Mesothelial cell of epicardium (in vitro differentiated cells): Measurements from ENCODE around the gene GTF3C5. TPM values are rescaled to one million over a fixed set of nuclear protein-coding genes. Genes with fewer than 3 reads are reported as not detected.

Source experiments
- DNase-seq, 2 experiments: peaks; one replicate each; pipeline ENCODE4 v3.0.0; 2021; ENCODE audit warnings: low spot score in 2 of 2; ENCODE audit not compliant: unreplicated experiment in 2 of 2
- H3K27ac Mint-ChIP-seq: 2 replicates; pipeline ENCODE4 v1.8.0; 2021; ENCODE audit warnings: mixed read lengths
- H3K27me3 Mint-ChIP-seq: 2 replicates; pipeline ENCODE4 v1.8.0; 2021; ENCODE audit warnings: low read depth, mixed read lengths
- H3K36me3 Mint-ChIP-seq: 2 replicates; pipeline ENCODE4 v1.8.0; 2021; ENCODE audit warnings: mixed read lengths
- H3K4me1 Mint-ChIP-seq: 2 replicates; pipeline ENCODE4 v1.8.0; 2021; ENCODE audit warnings: mixed read lengths
- H3K4me3 Mint-ChIP-seq: 2 replicates; pipeline ENCODE4 v1.8.0; 2021; ENCODE audit warnings: mild to moderate bottlenecking, moderate library complexity, mixed read lengths
- H3K9me3 Mint-ChIP-seq: 2 replicates; pipeline ENCODE4 v1.8.0; 2021; ENCODE audit warnings: mixed read lengths
- total RNA-seq: library from RNA; stranded (reverse); gene quantifications from 3 replicates; pipeline ENCODE4 v1.2.1, GENCODE V29; 2021
- TF ChIP-seq, protein P1 (sequence below): fragments of 200-600 bp; sonication (generic); IDR thresholded peaks from one replicate; pipeline ENCODE4 v1.5.0; 2021; ENCODE audit warnings: antibody characterized with exemption; ENCODE audit not compliant: unreplicated experiment

The GTF3C5 gene
- total RNA-seq, 1 donor from 2014 or later: 80.0 TPM

DNA sequence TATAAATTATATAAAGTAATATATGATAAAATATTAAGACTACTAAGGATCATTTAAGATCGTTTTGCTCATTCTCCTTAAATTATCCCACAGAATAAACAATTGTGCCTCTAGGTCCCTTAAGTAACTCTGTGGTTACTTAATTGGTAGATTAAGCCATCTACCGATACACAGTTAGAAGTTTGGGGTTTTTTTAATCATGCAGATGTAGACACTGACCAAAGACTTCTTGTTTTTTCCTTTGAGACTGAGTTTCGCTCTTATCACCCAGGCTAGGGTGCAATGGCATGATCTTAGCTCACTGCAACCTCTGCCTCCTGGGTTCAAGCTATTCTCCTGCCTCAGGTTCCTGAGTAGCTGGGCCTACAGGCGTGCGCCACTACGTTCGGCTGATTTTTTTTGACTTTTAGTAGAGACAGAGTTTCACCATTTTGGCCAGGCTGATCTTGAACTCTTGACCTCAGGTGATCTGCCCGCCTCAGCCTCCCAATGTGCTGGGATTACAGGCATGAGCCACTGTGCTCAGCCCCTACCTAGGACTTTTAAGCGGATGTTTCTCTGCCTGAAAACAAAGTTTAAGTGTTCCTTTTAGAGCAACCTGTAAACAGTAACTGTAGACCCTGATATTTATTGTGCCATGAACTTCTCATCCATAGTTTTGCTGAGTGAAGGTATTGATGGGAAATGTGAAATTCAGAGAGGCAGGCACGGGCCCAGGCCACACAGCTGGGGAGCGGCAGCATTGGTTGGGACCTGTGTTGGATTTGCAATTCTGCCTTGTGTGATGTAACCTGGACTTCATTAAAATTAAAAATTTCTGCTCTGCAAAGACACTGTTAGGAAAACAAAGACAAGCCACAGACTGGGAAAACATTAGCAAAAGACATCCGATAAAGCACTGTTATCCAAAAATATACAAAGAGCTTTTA is 42.6 kb downstream of the GTF3C5 start:
- peaks cover 39% of the 10 kb centered on the region for H3K4me1 Mint-ChIP-seq
- no peak overlapping the region for H3K27ac Mint-ChIP-seq
- H3K27me3 Mint-ChIP-seq: no peaks in the 10 kb centered on the region
- DNase-seq: no peak
- H3K4me3 Mint-ChIP-seq: no peak overlapping the region
- no peaks in the 10 kb centered on the region for H3K9me3 Mint-ChIP-seq
- peaks cover 3% of the 10 kb centered on the region for H3K36me3 Mint-ChIP-seq
- TF ChIP-seq, protein P1, sequence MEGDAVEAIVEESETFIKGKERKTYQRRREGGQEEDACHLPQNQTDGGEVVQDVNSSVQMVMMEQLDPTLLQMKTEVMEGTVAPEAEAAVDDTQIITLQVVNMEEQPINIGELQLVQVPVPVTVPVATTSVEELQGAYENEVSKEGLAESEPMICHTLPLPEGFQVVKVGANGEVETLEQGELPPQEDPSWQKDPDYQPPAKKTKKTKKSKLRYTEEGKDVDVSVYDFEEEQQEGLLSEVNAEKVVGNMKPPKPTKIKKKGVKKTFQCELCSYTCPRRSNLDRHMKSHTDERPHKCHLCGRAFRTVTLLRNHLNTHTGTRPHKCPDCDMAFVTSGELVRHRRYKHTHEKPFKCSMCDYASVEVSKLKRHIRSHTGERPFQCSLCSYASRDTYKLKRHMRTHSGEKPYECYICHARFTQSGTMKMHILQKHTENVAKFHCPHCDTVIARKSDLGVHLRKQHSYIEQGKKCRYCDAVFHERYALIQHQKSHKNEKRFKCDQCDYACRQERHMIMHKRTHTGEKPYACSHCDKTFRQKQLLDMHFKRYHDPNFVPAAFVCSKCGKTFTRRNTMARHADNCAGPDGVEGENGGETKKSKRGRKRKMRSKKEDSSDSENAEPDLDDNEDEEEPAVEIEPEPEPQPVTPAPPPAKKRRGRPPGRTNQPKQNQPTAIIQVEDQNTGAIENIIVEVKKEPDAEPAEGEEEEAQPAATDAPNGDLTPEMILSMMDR: no peak

DNA sequence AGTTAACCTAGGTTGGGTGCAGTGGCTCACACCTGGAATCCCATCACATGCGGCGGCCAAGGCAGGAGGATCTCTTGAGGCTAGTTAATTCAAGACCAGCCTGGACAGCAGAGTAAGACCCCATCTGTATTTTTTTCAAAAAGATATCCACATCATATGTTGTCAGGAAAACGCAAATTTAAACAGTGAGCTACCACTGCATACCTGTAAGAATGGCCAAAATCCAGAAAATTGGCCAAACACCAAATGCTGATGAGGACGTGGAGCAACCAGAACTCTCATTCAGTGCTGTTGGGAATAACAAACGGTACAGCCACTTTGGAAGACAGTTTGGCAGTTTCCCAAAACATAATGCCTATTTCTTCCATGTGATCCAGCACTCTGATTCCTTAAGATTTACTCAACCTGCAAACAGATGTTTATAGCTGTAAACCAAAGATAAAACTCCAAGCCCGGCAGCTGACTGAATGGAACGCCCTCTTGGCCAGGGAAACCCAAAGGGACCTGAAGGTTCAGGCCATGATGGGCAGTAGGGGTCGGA is 43.4 kb downstream of the GTF3C5 start:
- Mint-ChIP-seq H3K4me3 (no peak overlapping the region), H3K36me3 (peaks cover 3% of the 10 kb centered on the region), H3K27ac (no peak overlapping the region), H3K4me1 (peaks cover 39% of the 10 kb centered on the region), H3K9me3 (no peaks in the 10 kb centered on the region), H3K27me3 (no peaks in the 10 kb centered on the region)
- no peak for DNase-seq
- TF ChIP-seq, protein P1: no peak

DNA sequence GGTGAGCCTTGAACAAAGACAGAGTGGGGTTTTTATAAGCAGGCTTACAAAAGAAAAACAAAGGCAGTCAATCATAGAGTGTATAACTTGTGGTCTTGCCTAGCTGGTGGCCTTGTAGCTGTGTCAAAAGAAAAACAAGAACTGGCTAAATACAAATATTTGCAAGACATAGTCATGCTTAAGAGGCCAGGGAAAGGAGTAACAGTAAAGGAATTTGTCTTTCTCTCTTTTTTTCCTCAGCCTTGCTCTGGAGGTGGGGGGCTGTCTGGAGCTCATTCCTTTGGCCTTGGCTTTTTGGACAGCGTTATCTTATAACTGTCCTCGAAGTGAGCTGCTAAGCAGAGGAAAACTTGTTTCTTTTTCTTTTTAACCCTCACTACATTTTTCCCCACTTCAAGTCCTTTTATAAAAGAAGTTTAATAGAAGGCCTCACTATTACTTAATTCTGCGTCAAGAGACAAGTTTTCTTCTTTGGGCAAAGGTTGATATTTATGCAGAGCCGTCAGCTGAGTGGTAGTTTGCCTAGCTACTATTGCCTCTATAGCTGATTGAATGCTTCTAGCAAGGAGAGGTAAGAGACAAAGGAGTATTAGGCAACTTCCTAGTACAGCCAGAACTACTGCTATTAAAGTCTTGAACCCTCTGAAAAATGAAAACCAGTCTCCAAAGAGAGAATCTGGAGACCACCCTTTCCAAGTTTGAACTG is 45.3 kb downstream of the GTF3C5 start:
- H3K27ac Mint-ChIP-seq: peak overlapping the region; percentile 81
- no peak for DNase-seq
- H3K4me1 Mint-ChIP-seq: peaks cover 39% of the 10 kb centered on the region
- no peaks in the 10 kb centered on the region for H3K27me3 Mint-ChIP-seq
- no peaks in the 10 kb centered on the region for H3K9me3 Mint-ChIP-seq
- peaks cover 3% of the 10 kb centered on the region for H3K36me3 Mint-ChIP-seq
- TF ChIP-seq, protein P1: no peak
- no peak overlapping the region for H3K4me3 Mint-ChIP-seq

DNA sequence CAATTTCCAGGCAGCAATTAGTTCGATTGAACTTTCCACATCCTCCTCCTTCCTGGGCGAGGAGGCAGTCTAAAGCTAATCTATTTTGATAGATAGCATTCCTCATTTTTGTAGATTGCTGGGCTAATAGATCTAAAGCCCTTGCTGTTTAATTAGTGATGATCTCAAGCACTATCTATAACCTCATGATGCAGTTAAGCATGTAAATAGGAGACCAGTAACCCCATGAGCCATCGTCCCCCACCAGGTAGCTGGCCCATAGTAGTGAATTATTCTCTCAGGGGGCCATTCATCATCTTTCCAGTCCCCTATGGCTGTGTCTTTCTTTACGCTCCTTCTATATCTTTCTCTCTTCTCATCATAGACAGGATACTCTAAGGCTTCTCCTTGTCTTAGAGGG is 45.9 kb downstream of the GTF3C5 start:
- Mint-ChIP-seq H3K27ac (peak overlapping the region; percentile 89), H3K9me3 (no peaks in the 10 kb centered on the region), H3K27me3 (no peaks in the 10 kb centered on the region), H3K36me3 (peaks cover 2% of the 10 kb centered on the region), H3K4me1 (peaks cover 39% of the 10 kb centered on the region), H3K4me3 (peak overlapping the region; percentile 16)
- no peak for DNase-seq
- TF ChIP-seq, protein P1: no peak

DNA sequence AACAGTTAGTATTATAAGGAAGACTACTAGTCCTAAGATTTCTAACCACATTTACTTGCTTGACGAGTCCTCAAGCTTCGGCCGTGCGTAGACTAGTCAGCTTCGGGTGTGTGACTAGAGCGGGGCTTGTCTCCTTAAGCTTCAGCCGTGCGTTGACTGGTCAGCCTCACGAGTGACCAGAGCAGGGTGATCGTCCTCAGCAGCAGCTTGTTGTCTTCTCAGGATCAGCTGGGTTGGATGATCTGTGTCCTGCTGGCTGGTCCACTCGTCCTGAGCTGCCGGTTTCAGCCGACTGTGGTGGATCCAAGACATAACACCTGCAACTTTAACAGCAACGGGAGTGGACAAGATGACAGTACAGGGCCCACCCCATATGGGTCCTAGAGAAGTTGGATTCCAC is 47.7 kb downstream of the GTF3C5 start:
- H3K9me3 Mint-ChIP-seq: no peaks in the 10 kb centered on the region
- H3K27me3 Mint-ChIP-seq: no peaks in the 10 kb centered on the region
- TF ChIP-seq, protein P1: no peak
- no peak overlapping the region for H3K27ac Mint-ChIP-seq
- no peak overlapping the region for H3K4me3 Mint-ChIP-seq
- no peaks in the 10 kb centered on the region for H3K36me3 Mint-ChIP-seq
- DNase-seq: no peak
- peaks cover 38% of the 10 kb centered on the region for H3K4me1 Mint-ChIP-seq
